ENCODE data around the gene SPTBN1. TPM values are rescaled to one million over a fixed set of nuclear protein-coding genes. Genes with fewer than 3 reads are reported as not detected.

SPTBN1 gene
- polyA plus RNA-seq, 2 of the 4 experiments (the other 2 are of a cell fraction), result 105 to 126 TPM

- FAIRE-seq, result no peak
- POLR2A ChIA-PET, result no interaction called here
- no peak for ATAC-seq
- Histone ChIP-seq H3K4me1 (no peaks in the 10 kb centered on the region), H3K4me3 (no peak overlapping the region), H3K9me3 (no peaks in the 10 kb centered on the region), H3K4me2 (no peak overlapping the region), H3K27ac (no peak overlapping the region)
- CTCF ChIA-PET, result interaction anchor here (0.7 kb wide), 1 partner anchor 10 kb away, joined by 3 read pairs; no protein-coding TSS in a partner anchor
- TF ChIP-seq NR3C1 (IDR thresholded peaks at IDR 0.05) (no peak), HOXB5 (CRISPR knock-in tag; IDR thresholded peaks at IDR 0.05) (no peak), HOXA7 (CRISPR knock-in tag; IDR thresholded peaks at IDR 0.05) (no peak), CHD4 (IDR thresholded peaks at IDR 0.05; ENCODE audit: borderline replicate concordance) (no peak), TP53 (CRISPR knock-in tag; IDR thresholded peaks at IDR 0.05) (no peak), TFCP2L1 (CRISPR knock-in tag; IDR thresholded peaks at IDR 0.05) (no peak), ZFP36 (IDR thresholded peaks at IDR 0.05; ENCODE audit: borderline replicate concordance, partially characterized antibody) (no peak), SREBF2 (IDR thresholded peaks at IDR 0.05) (no peak), RNF2 (IDR thresholded peaks at IDR 0.05; ENCODE audit: borderline replicate concordance, low read depth) (no peak), ZC3H11A (IDR thresholded peaks at IDR 0.05) (no peak)
- no peak for DNase-seq (ENCODE audit: low read depth in 1 of 2, low spot score in 1 of 2)
- WGBS (ENCODE audit: missing lambda C conversion rate), result 46% methylated on average over 2 of the region's 2 CpGs
These were observed 38.5 kb upstream of the SPTBN1 start for GRCh38 chr2:54417577-54417976.

- H3K4me3 ChIP-seq, result no peak overlapping the region
- H3K4me1 ChIP-seq, result no peaks in the 10 kb centered on the region
- WGBS (ENCODE audit: missing lambda C conversion rate), result 65% methylated on average over 4 of the region's 4 CpGs
- no peak for FAIRE-seq
- no peak overlapping the region for H3K4me2 ChIP-seq
- TF ChIP-seq SMC3 (IDR thresholded peaks at IDR 0.05) (no peak), CEBPB (IDR thresholded peaks at IDR 0.05) (no peak), BCL3 (IDR thresholded peaks at IDR 0.05) (no peak), CTCF (IDR thresholded peaks at IDR 0.05) (no peak), MAZ (IDR thresholded peaks at IDR 0.05; ENCODE audit: borderline replicate concordance, low read depth, low read length) (no peak), RAD21 (conservative IDR thresholded peaks at IDR 0.05 in 1 of 2, IDR thresholded peaks at IDR 0.05 in 1 of 2) (no peak), SREBF2 (IDR thresholded peaks at IDR 0.05) (no peak), HDAC2 (IDR thresholded peaks at IDR 0.05) (no peak), NFE2L2 (conservative IDR thresholded peaks at IDR 0.05; ENCODE audit: low read length) (no peak)
- DNase-seq (ENCODE audit: low read depth in 1 of 2, low spot score in 1 of 2), result no peak
- no peaks in the 10 kb centered on the region for H3K9me3 ChIP-seq
- ChIA-PET POLR2A (no interaction called here), CTCF (no interaction called here)
- H3K27ac ChIP-seq, result no peak overlapping the region
- ATAC-seq, result no peak
These were observed 36.7 kb upstream of the SPTBN1 start for GRCh38 chr2:54419388-54419787.

- Histone ChIP-seq H3K4me1 (no peaks in the 10 kb centered on the region), H3K9me3 (no peaks in the 10 kb centered on the region), H3K4me3 (no peak overlapping the region), H3K4me2 (no peak overlapping the region), H3K27ac (no peak overlapping the region)
- CTCF ChIA-PET, result no interaction called here
- POLR2A ChIA-PET, result no interaction called here
- WGBS (ENCODE audit: missing lambda C conversion rate), result 82% methylated on average over 9 of the region's 9 CpGs
- no peak for ATAC-seq
- TF ChIP-seq KDM5A (IDR thresholded peaks at IDR 0.05), result no peak
- FAIRE-seq, result no peak
- no peak for DNase-seq (ENCODE audit: low read depth in 1 of 2, low spot score in 1 of 2)
These were observed 36.1 kb upstream of the SPTBN1 start for GRCh38 chr2:54419855-54420523.
